Upper lobe of left lung (tissue), 6 donors: ENCODE data around the gene EXT2. TPM values are rescaled to one million over a fixed set of nuclear protein-coding genes. Genes with fewer than 3 reads are reported as not detected.

ENCODE experiments used
- ATAC-seq, 2 donors: fragments of 200-7000 bp; cut with Tn5 transposase; one replicate each; pipeline ENCODE4 v1.9.1; 2022; ENCODE audit warnings: mild to moderate bottlenecking in 2 of 2, moderate library complexity in 2 of 2; ENCODE audit not compliant: low FRiP score in 2 of 2
- DNase-seq, 2 donors: peaks; one replicate each; pipeline ENCODE4 v3.0.0-alpha.2; 2019 to 2020
- H3K27ac ChIP-seq, 4 donors: fragments of 200-600 bp; sonication (generic); one replicate each; pipeline ENCODE4 v1.5.1; 2016 to 2019
- H3K27me3 ChIP-seq, 4 donors: fragments of 200-600 bp; sonication (generic); one replicate each; pipeline ENCODE4 v1.5.1; 2017 to 2019
- H3K36me3 ChIP-seq, 4 donors: fragments of 200-600 bp; sonication (generic); one replicate each; pipeline ENCODE4 v1.5.1; 2016 to 2019
- H3K4me1 ChIP-seq, 4 donors: fragments of 200-600 bp; sonication (generic); one replicate each; pipeline ENCODE4 v1.5.1; 2018 to 2019
- H3K4me3 ChIP-seq, 4 donors: fragments of 200-600 bp; sonication (generic); one replicate each; pipeline ENCODE4 v1.5.1; 2017 to 2019; ENCODE audit warnings: mild to moderate bottlenecking in 2 of 4, moderate library complexity in 1 of 4
- H3K9me3 ChIP-seq, 4 donors: fragments of 200-600 bp; sonication (generic); one replicate each; pipeline ENCODE4 v1.5.1; 2018 to 2019
- CTCF ChIP-seq, 6 experiments: fragments of 450-650 bp in 4 of 6; fragments of 200-600 bp in 2 of 6; sonication (generic) in 2 of 6; IDR thresholded peaks; one replicate each; pipeline ENCODE4 v1.5.1; 2016 to 2019; ENCODE audit warnings: antibody characterized with exemption in 6 of 6
- EP300 ChIP-seq, 4 donors: sonication (generic); formaldehyde crosslinking; IDR thresholded peaks; one replicate each; pipeline ENCODE4 v1.5.1; 2017; ENCODE audit warnings: antibody characterized with exemption in 4 of 4, control low read depth in 2 of 4
- POLR2A ChIP-seq, 4 donors: fragments of 450-650 bp; IDR thresholded peaks; one replicate each; pipeline ENCODE4 v1.5.1; 2016 to 2017; ENCODE audit warnings: antibody characterized with exemption in 4 of 4, mild to moderate bottlenecking in 2 of 4
- POLR2AphosphoS5 ChIP-seq, 2 donors: sonication (generic); formaldehyde crosslinking; IDR thresholded peaks; one replicate each; pipeline ENCODE4 v1.5.1; 2017; ENCODE audit warnings: antibody characterized with exemption in 2 of 2
- WGBS, 2 donors: methylation state at CpG; one replicate each; pipeline ENCODE4 v1.1.5; 2017 to 2018; 5-methylcytosine and 5-hydroxymethylcytosine counted together
- total RNA-seq, 6 donors: library from RNA; depleted of rRNA in 4 of 6; stranded (reverse); fragments of >200 nt in 4 of 6; gene quantifications; one replicate each; pipeline versions ENCODE4 v1.1.0 to v1.2.1, GENCODE V29; 2016 to 2021
- donor health status: DM: no; HTN: no; CAD: no; lungs with moderate emphysema.
- donor health status: DM: no; HTN: yes; CAD: no; lungs with severe emphysema.

EXT2 gene
- total RNA-seq, 6 donors from 2014 or later = 45.3 to 64.0 (median 57.4) TPM

- no peak for TF ChIP-seq EP300 (IDR thresholded peaks at IDR 0.05)
- peak overlapping the region in 1 of 4 donors; percentile 92 for H3K4me3 ChIP-seq
- ATAC-seq (no peak), DNase-seq (no peak)
- peaks cover 5 to 18% (median 11%) of the 10 kb centered on the region in 4 donors for H3K4me1 ChIP-seq
- peak overlapping the region in 3 of 4 donors; percentile 84 to 91 (median 90) for H3K27ac ChIP-seq
- H3K27me3 ChIP-seq = no peaks in the 10 kb centered on the region
- no peaks in the 10 kb centered on the region for H3K36me3 ChIP-seq
- no peaks in the 10 kb centered on the region for H3K9me3 ChIP-seq
- 61 to 68% methylated on average over 4 of the region's 4 CpGs for WGBS, 2 donors
Measured at GRCh38 chr11:44065161-44065661, 30.3 kb upstream of the EXT2 start.

GRCh38 chr11:44065841-44066731 lies 29.4 kb upstream of the EXT2 start, which contains the start of gene ACCS:
ACCS (plus strand) TSS chr11:44066270; CDS start chr11:44067628, 1,358 bp downstream.
- TF ChIP-seq POLR2AphosphoS5 (IDR thresholded peaks at IDR 0.05) (peak; percentile 76 to 83), CTCF (IDR thresholded peaks at IDR 0.05) (peak; percentile 74 to 95 (median 93)), POLR2A (IDR thresholded peaks at IDR 0.05) (peak in 3 of 4 donors; percentile 41 to 77 (median 66)), EP300 (IDR thresholded peaks at IDR 0.05) (peak in 1 of 4 donors; percentile 33)
- H3K9me3 ChIP-seq = no peaks in the 10 kb centered on the region
- peaks cover 0 to 4% (median under 1%) of the 10 kb centered on the region in 4 donors for H3K36me3 ChIP-seq
- H3K4me3 ChIP-seq = peak within 1 kb of the TSS; percentile 46 to 92 (median 67)
- DNase-seq = peak; percentile 97 to 99
- peaks cover 5 to 18% (median 11%) of the 10 kb centered on the region in 4 donors for H3K4me1 ChIP-seq
- no peaks in the 10 kb centered on the region for H3K27me3 ChIP-seq
- 0 to 1% methylated on average over 58 to 59 of the region's 70 CpGs for WGBS, 2 donors
- peak within 1 kb of the TSS; percentile 84 to 95 (median 90) for H3K27ac ChIP-seq
- ATAC-seq = peak; percentile 98

- TF ChIP-seq POLR2AphosphoS5 (IDR thresholded peaks at IDR 0.05) = no peak
- TF ChIP-seq EP300 (IDR thresholded peaks at IDR 0.05) = no peak
- TF ChIP-seq CTCF (IDR thresholded peaks at IDR 0.05) = no peak
- TF ChIP-seq POLR2A (IDR thresholded peaks at IDR 0.05) = no peak
- WGBS, 2 donors = 30 to 37% methylated on average over 10 of the region's 10 CpGs
Measured at GRCh38 chr11:44066732-44067141, 28.7 kb upstream of the EXT2 start.

GRCh38 chr11:44067266-44067665 lies 28.2 kb upstream of the EXT2 start:
- Histone ChIP-seq H3K27me3 (no peaks in the 10 kb centered on the region), H3K4me1 (peaks cover 5 to 18% (median 11%) of the 10 kb centered on the region in 4 donors), H3K36me3 (peaks cover 0 to 9% (median 4%) of the 10 kb centered on the region in 4 donors), H3K9me3 (no peaks in the 10 kb centered on the region), H3K4me3 (peak overlapping the region in 3 of 4 donors; percentile 59 to 92 (median 75)), H3K27ac (no peak overlapping the region)
- WGBS, 2 donors = 49 to 59% methylated on average over 5 of the region's 5 CpGs
- DNase-seq = no peak
- TF ChIP-seq POLR2A (IDR thresholded peaks at IDR 0.05) = no peak
- TF ChIP-seq POLR2AphosphoS5 (IDR thresholded peaks at IDR 0.05) = no peak
- no peak for TF ChIP-seq EP300 (IDR thresholded peaks at IDR 0.05)
- no peak for TF ChIP-seq CTCF (IDR thresholded peaks at IDR 0.05)
- no peak for ATAC-seq

More at GRCh38 chr11:44066732-44067141, 28.7 kb upstream of the EXT2 start:
- no peaks in the 10 kb centered on the region for H3K9me3 ChIP-seq
- H3K27me3 ChIP-seq = no peaks in the 10 kb centered on the region
- DNase-seq (no peak), ATAC-seq (peak in 1 of 2 donors; percentile 53)
- peaks cover 5 to 18% (median 11%) of the 10 kb centered on the region in 4 donors for H3K4me1 ChIP-seq
- peak overlapping the region; percentile 46 to 92 (median 67) for H3K4me3 ChIP-seq
- H3K27ac ChIP-seq = peak overlapping the region; percentile 84 to 95 (median 90)
- H3K36me3 ChIP-seq = peaks cover 0 to 7% (median 4%) of the 10 kb centered on the region in 4 donors

GRCh38 chr11:44068180-44068579 lies 27.3 kb upstream of the EXT2 start:
- 94% methylated on average over 2 of the region's 2 CpGs for WGBS, 2 donors
- Histone ChIP-seq H3K4me3 (no peak overlapping the region), H3K36me3 (peaks cover 0 to 14% (median 4%) of the 10 kb centered on the region in 4 donors), H3K27me3 (no peaks in the 10 kb centered on the region), H3K9me3 (no peaks in the 10 kb centered on the region), H3K27ac (no peak overlapping the region), H3K4me1 (peaks cover 5 to 18% (median 11%) of the 10 kb centered on the region in 4 donors)
- TF ChIP-seq POLR2AphosphoS5 (IDR thresholded peaks at IDR 0.05) (no peak), POLR2A (IDR thresholded peaks at IDR 0.05) (no peak), CTCF (IDR thresholded peaks at IDR 0.05) (no peak), EP300 (IDR thresholded peaks at IDR 0.05) (no peak)
- ATAC-seq (no peak), DNase-seq (no peak)
